GM12878 (cell line): ENCODE measurements around the gene DIAPH1. TPM values are rescaled to one million over a fixed set of nuclear protein-coding genes. Genes with fewer than 3 reads are reported as not detected.

Experiments
- BCL3 ChIP-seq: IDR thresholded peaks from 2 replicates; pipeline ENCODE4 v1.6.1; 2011; ENCODE audit warnings: borderline replicate concordance, low read depth, mild to moderate bottlenecking, moderate library complexity, low read length; ENCODE audit not compliant: insufficient read depth, poor library complexity, severe bottlenecking
- BHLHE40 ChIP-seq, 2 experiments: fragments of 450-650 bp in 1 of 2; IDR thresholded peaks; 2 replicates each; pipeline ENCODE4 v1.6.1; 2011 to 2017; ENCODE audit warnings: low read depth in 2 of 2, borderline replicate concordance in 1 of 2, improper control_type of control experiment in 1 of 2, low read length in 1 of 2, mild to moderate bottlenecking in 1 of 2
- BMI1 ChIP-seq: fragments of 450-650 bp; IDR thresholded peaks from 2 replicates; pipeline ENCODE4 v1.6.1; 2016; ENCODE audit warnings: mild to moderate bottlenecking, moderate library complexity, borderline replicate concordance
- IRF5 ChIP-seq: fragments of 450-650 bp; IDR thresholded peaks from 2 replicates; pipeline ENCODE4 v1.6.1; 2017; ENCODE audit warnings: borderline replicate concordance
- MEF2A ChIP-seq: IDR thresholded peaks from 2 replicates; pipeline ENCODE4 v1.6.1; 2011; ENCODE audit warnings: low read depth, mild to moderate bottlenecking, low read length, moderate library complexity; ENCODE audit not compliant: insufficient read depth
- MTA2 ChIP-seq: fragments of 450-650 bp; IDR thresholded peaks from 2 replicates; pipeline ENCODE4 v1.6.1; 2016; ENCODE audit warnings: low read depth, mild to moderate bottlenecking, moderate library complexity
- NBN ChIP-seq: fragments of 450-650 bp; IDR thresholded peaks from 2 replicates; pipeline ENCODE4 v1.6.1; 2016
- NFIC ChIP-seq: IDR thresholded peaks from 2 replicates; pipeline ENCODE4 v1.6.1; 2012; ENCODE audit warnings: low read depth, mild to moderate bottlenecking, inconsistent platforms, low read length, moderate library complexity
- NR2F1 ChIP-seq: fragments of 450-650 bp; conservative IDR thresholded peaks from 2 replicates; pipeline ENCODE4 v1.6.1; 2017; ENCODE audit warnings: mild to moderate bottlenecking
- SMAD1 ChIP-seq: fragments of 450-650 bp; IDR thresholded peaks from 2 replicates; pipeline ENCODE4 v1.6.1; 2018; ENCODE audit warnings: mild to moderate bottlenecking, low read depth; ENCODE audit not compliant: partially characterized antibody
- SMC3 ChIP-seq: IDR thresholded peaks from 2 replicates; pipeline ENCODE4 v1.6.1; 2011; ENCODE audit warnings: low read length, improper control_type of control experiment, borderline replicate concordance
- ZBED1 ChIP-seq: IDR thresholded peaks from 2 replicates; pipeline ENCODE4 v1.6.1; 2016; ENCODE audit warnings: borderline replicate concordance
- ZBTB33 ChIP-seq: fragments of 450-650 bp; IDR thresholded peaks from 2 replicates; pipeline ENCODE4 v1.6.1; 2017; ENCODE audit warnings: mild to moderate bottlenecking
- ZBTB40 ChIP-seq: fragments of 450-650 bp; IDR thresholded peaks from 2 replicates; pipeline ENCODE4 v1.6.1; 2016; ENCODE audit warnings: mild to moderate bottlenecking, moderate library complexity, borderline replicate concordance
- ZNF687 ChIP-seq: fragments of 450-650 bp; IDR thresholded peaks from 2 replicates; pipeline ENCODE4 v1.6.1; 2017; ENCODE audit warnings: mild to moderate bottlenecking, moderate library complexity
- polyA plus RNA-seq, 11 experiments: library from polyadenylated mRNA; depleted of rRNA in 4 of 11; unstranded in 6 of 11; stranded (reverse) in 5 of 11; fragments of >200 nt; fragmentation: Nextera tagmentation in 4 of 11; fragmentation: Illumina TruSeq in 1 of 11; extraction: Ambion mirVana in 4 of 11; extraction: Trizol in 1 of 11; gene quantifications; 1 replicate in 1 of 11; 2 replicates in 10 of 11; pipeline versions ENCODE4 v1.2.1 to v1.2.3, GENCODE V29; 2011 to 2016; ENCODE audit warnings: inconsistent platforms in 2 of 11, missing spikeins in 2 of 11, low read depth in 1 of 11
- total RNA-seq, 4 experiments: library from RNA; depleted of rRNA in 3 of 4; stranded (reverse); fragments of >200 nt in 3 of 4; fragmentation: Illumina TruSeq in 1 of 4; extraction: Trizol in 1 of 4; gene quantifications; 2 replicates each; pipeline versions ENCODE4 v1.2.1 to v1.2.3, GENCODE V29; 2013 to 2021

DIAPH1 gene
- total and polyA plus RNA-seq, 10 of the 15 experiments (the other 5 are each of a cell fraction or from before 2014, with no cell fraction given) = 37.8 to 168 (median 59.0) TPM

- TF ChIP-seq BHLHE40 (IDR thresholded peaks at IDR 0.05; ENCODE audit: borderline replicate concordance in 1 of 2, low read depth in 2 of 2, low read length in 1 of 2) = peak; percentile 84 to 88
- TF ChIP-seq BCL3 = no peak
- no peak for TF ChIP-seq SMAD1
- peak; percentile 96 for TF ChIP-seq BMI1
- TF ChIP-seq NR2F1 = peak; percentile 3; the same call in 1 of the 2 replicates
- no peak for TF ChIP-seq SMC3
- peak; percentile 56 for TF ChIP-seq MTA2
- no peak for TF ChIP-seq NFIC
- 0 out of 2 replicates have a peak, but pooled peaks have one; percentile 3 for TF ChIP-seq MEF2A
- 0 out of 2 replicates have a peak, but pooled peaks have one; percentile 24 for TF ChIP-seq ZBTB40
- no peak for TF ChIP-seq ZBTB33
- TF ChIP-seq ZNF687 = 0 out of 2 replicates have a peak, but pooled peaks have one; percentile 7
- TF ChIP-seq NBN = 0 out of 2 replicates have a peak, but pooled peaks have one; percentile 46
- peak; percentile 47; the same call in 1 of the 2 replicates for TF ChIP-seq IRF5
- 0 out of 2 replicates have a peak, but pooled peaks have one; percentile 24 for TF ChIP-seq ZBED1
These were observed 105.0 kb downstream of the DIAPH1 start (continued) for GRCh38 chr5:141513627-141514329.
